ENCODE results near the gene ARHGEF28. TPM values are rescaled to one million over a fixed set of nuclear protein-coding genes. Genes with fewer than 3 reads are reported as not detected.
A peak's percentile ranks its signal among the peaks of the same experiment; 100 is the strongest.

The ARHGEF28 gene
- total RNA-seq, 6 experiments from 2014 or later: 7.5 to 13.6 (median 8.5) TPM

- Mint-ChIP-seq H3K9me3 (no peaks in the 10 kb centered on the region), H3K4me3 (no peak overlapping the region), H3K27ac (no peak overlapping the region), H3K27me3 (ENCODE audit: insufficient read depth) (no peaks in the 10 kb centered on the region; the same call in 1 of the 2 replicates), H3K36me3 (ENCODE audit: low read depth) (no peaks in the 10 kb centered on the region; the same call in 1 of the 2 replicates), H3K4me1 (ENCODE audit: low read depth) (no peaks in the 10 kb centered on the region)
- DNase-seq: peak; percentile 52
- TF ChIP-seq, protein P1, sequence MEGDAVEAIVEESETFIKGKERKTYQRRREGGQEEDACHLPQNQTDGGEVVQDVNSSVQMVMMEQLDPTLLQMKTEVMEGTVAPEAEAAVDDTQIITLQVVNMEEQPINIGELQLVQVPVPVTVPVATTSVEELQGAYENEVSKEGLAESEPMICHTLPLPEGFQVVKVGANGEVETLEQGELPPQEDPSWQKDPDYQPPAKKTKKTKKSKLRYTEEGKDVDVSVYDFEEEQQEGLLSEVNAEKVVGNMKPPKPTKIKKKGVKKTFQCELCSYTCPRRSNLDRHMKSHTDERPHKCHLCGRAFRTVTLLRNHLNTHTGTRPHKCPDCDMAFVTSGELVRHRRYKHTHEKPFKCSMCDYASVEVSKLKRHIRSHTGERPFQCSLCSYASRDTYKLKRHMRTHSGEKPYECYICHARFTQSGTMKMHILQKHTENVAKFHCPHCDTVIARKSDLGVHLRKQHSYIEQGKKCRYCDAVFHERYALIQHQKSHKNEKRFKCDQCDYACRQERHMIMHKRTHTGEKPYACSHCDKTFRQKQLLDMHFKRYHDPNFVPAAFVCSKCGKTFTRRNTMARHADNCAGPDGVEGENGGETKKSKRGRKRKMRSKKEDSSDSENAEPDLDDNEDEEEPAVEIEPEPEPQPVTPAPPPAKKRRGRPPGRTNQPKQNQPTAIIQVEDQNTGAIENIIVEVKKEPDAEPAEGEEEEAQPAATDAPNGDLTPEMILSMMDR (IDR thresholded peaks at IDR 0.05): peak; percentile 77
These were observed 157.8 kb downstream of the ARHGEF28 start for GRCh38 chr5:73783828-73784227.

- H3K4me3 Mint-ChIP-seq: no peak overlapping the region
- TF ChIP-seq, protein P1 (IDR thresholded peaks at IDR 0.05): no peak
- no peak overlapping the region for H3K27ac Mint-ChIP-seq
- 0 out of 2 replicates have a peak, but pooled peaks cover 5% of the 10 kb centered on the region for H3K4me1 Mint-ChIP-seq (ENCODE audit: low read depth)
- no peaks in the 10 kb centered on the region for H3K9me3 Mint-ChIP-seq
- no peaks in the 10 kb centered on the region; the same call in 1 of the 2 replicates for H3K36me3 Mint-ChIP-seq (ENCODE audit: low read depth)
- no peaks in the 10 kb centered on the region; the same call in 1 of the 2 replicates for H3K27me3 Mint-ChIP-seq (ENCODE audit: insufficient read depth)
- no peak for DNase-seq
These were observed 160.2 kb downstream of the ARHGEF28 start for GRCh38 chr5:73786043-73786831.

DNA sequence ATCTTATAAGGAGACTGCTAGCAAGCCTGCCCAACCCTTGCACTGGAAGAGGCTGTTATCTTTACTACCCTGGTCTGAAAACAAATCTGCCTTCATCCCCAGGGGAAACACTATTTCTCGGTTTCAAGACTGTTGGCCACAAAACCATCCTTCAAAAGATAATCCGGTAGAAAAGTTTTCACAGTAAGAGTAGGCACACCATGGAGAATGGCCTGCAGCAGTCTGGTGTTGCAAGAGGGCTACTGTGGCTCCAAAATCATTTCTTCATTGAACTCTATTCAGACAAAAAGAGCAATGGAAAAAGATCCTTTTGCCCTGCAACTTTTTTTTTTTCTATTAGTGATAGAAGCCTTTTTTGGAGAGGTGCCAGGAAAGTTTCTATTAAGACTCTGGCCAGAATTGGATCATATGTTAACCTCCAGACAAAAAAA is 163.9 kb downstream of the ARHGEF28 start:
- TF ChIP-seq, protein P1 (IDR thresholded peaks at IDR 0.05): no peak
- H3K4me3 Mint-ChIP-seq: no peak overlapping the region
- no peak for DNase-seq

GRCh38 chr5:73791389-73791788 is 165.4 kb downstream of the ARHGEF28 start:
- Mint-ChIP-seq H3K27ac (no peak overlapping the region), H3K9me3 (no peaks in the 10 kb centered on the region), H3K27me3 (ENCODE audit: insufficient read depth) (no peaks in the 10 kb centered on the region), H3K36me3 (ENCODE audit: low read depth) (no peaks in the 10 kb centered on the region), H3K4me1 (ENCODE audit: low read depth) (peaks cover 47% of the 10 kb centered on the region), H3K4me3 (no peak overlapping the region)
- TF ChIP-seq, protein P1 (IDR thresholded peaks at IDR 0.05): no peak
- no peak for DNase-seq

More for the DNA sequence above, 163.9 kb downstream of the ARHGEF28 start:
- Mint-ChIP-seq H3K27ac (no peak overlapping the region), H3K9me3 (no peaks in the 10 kb centered on the region), H3K27me3 (ENCODE audit: insufficient read depth) (no peaks in the 10 kb centered on the region; the same call in 1 of the 2 replicates), H3K36me3 (ENCODE audit: low read depth) (no peaks in the 10 kb centered on the region; the same call in 1 of the 2 replicates), H3K4me1 (ENCODE audit: low read depth) (peaks cover 31% of the 10 kb centered on the region)

DNA sequence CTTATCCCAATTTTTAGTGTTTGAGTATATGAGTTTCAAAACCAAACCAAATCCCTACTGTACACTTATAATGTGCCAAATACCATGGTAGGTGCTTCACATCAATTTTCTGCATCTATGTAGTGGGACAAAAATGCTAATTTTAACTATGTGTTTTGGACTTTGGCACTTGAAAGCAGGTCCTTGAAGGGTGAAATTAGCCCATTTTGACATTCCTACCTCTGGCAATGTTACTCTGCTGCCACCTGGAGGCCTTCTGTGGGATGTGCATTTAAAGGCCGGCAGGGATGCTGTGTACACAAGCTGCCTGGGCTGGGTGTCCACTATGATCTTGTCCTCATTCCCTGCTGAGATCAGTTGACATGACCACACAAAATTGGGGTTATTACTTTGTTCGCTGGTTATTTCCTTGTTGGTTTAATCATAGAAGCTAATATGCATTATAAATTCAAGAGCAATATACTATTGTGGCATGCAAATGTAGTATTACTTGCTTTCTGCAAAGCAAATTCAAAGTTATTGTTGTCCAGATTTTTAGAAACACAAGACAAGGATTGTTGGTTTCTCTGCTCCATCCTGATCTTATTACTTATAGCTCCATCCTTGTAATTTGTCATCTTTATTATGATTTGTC is 166.8 kb downstream of the ARHGEF28 start:
- Mint-ChIP-seq H3K4me1 (ENCODE audit: low read depth) (peaks cover 61% of the 10 kb centered on the region), H3K27me3 (ENCODE audit: insufficient read depth) (no peaks in the 10 kb centered on the region; the same call in 1 of the 2 replicates), H3K4me3 (no peak overlapping the region), H3K36me3 (ENCODE audit: low read depth) (peaks cover 3% of the 10 kb centered on the region; the same call in 1 of the 2 replicates), H3K27ac (no peak overlapping the region; the same call in 1 of the 2 replicates), H3K9me3 (no peaks in the 10 kb centered on the region)
- peak; percentile 69 for DNase-seq
- TF ChIP-seq, protein P1 (IDR thresholded peaks at IDR 0.05): peak; percentile 97
